PC-9 (cell line): ENCODE data around the gene CCDC85C. TPM values are rescaled to one million over a fixed set of nuclear protein-coding genes. Genes with fewer than 3 reads are reported as not detected.

Source experiments
- BruUV-seq: library from RNA; stranded (reverse); fragments of 400-500 nt; replicated peaks from 2 replicates; lab custom pipeline; 2021; lab: Mats Ljungman, UMichigan
- CTCF ChIA-PET: fragments of 300-600 bp; sonication (Branson Sonifier 250); formaldehyde crosslinking; loops from one replicate; lab custom pipeline; 2022; ENCODE audit warnings: antibody characterized with exemption; lab: Charles Lee
- POLR2A ChIA-PET: fragments of 300-600 bp; sonication (Branson Sonifier 250); formaldehyde crosslinking; loops from one replicate; lab custom pipeline; 2022; ENCODE audit warnings: antibody characterized with exemption; ENCODE audit not compliant: unreplicated experiment; lab: Charles Lee
- DNase-seq, 2 experiments: peaks; one replicate each; pipeline versions ENCODE4 v3.0.0 to v3.0.0-alpha.2; 2015 to 2022; ENCODE audit warnings: mixed read lengths in 1 of 2
- H2AFZ ChIP-seq: fragments of 200-600 bp; sonication (generic); 2 replicates; pipeline ENCODE4 v1.8.1; 2017; ENCODE audit warnings: antibody characterized with exemption
- H3F3A ChIP-seq: fragments of 200-600 bp; sonication (generic); 2 replicates; pipeline ENCODE4 v1.8.1; 2017; ENCODE audit warnings: antibody characterized with exemption, mild to moderate bottlenecking, low read depth; ENCODE audit not compliant: insufficient read depth
- H3K27ac ChIP-seq: fragments of 200-600 bp; sonication (generic); 2 replicates; pipeline ENCODE4 v1.6.1; 2016; ENCODE audit warnings: mixed run types
- H3K27me3 ChIP-seq: fragments of 200-600 bp; sonication (generic); 2 replicates; pipeline ENCODE4 v1.6.1; 2016; ENCODE audit warnings: low read depth, mixed run types; ENCODE audit not compliant: insufficient read depth
- H3K36me3 ChIP-seq: fragments of 200-600 bp; sonication (generic); 2 replicates; pipeline ENCODE4 v1.6.1; 2016; ENCODE audit warnings: low read depth, mixed run types
- H3K4me1 ChIP-seq: fragments of 200-600 bp; sonication (generic); replicated peaks from 2 replicates; pipeline ENCODE4 v1.6.1; 2016; ENCODE audit warnings: mixed run types; ENCODE audit not compliant: insufficient read depth
- H3K4me2 ChIP-seq: fragments of 200-600 bp; sonication (generic); 2 replicates; pipeline ENCODE4 v1.6.1; 2017; ENCODE audit warnings: mixed run types
- H3K4me3 ChIP-seq: fragments of 200-600 bp; sonication (generic); 2 replicates; pipeline ENCODE4 v1.6.1; 2016; ENCODE audit warnings: mixed run types
- H3K79me2 ChIP-seq: fragments of 200-600 bp; sonication (generic); 2 replicates; pipeline ENCODE4 v1.6.1; 2017; ENCODE audit warnings: low read depth, mixed run types
- H3K9me2 ChIP-seq: fragments of 200-600 bp; sonication (generic); 2 replicates; pipeline ENCODE4 v1.8.1; 2017; ENCODE audit warnings: mild to moderate bottlenecking; ENCODE audit not compliant: insufficient read depth
- H3K9me3 ChIP-seq: fragments of 200-600 bp; sonication (generic); 2 replicates; pipeline ENCODE4 v1.8.1; 2016; ENCODE audit warnings: low read depth; ENCODE audit not compliant: insufficient read depth
- H4K20me1 ChIP-seq: fragments of 200-600 bp; sonication (generic); 2 replicates; pipeline ENCODE4 v1.8.1; 2017; ENCODE audit not compliant: insufficient read depth
- CTCF ChIP-seq: fragments of 200-600 bp; sonication (generic); conservative IDR thresholded peaks from 2 replicates; pipeline ENCODE4 v1.6.1; 2017; ENCODE audit warnings: mixed run types, antibody characterized with exemption, mild to moderate bottlenecking, moderate library complexity
- EZH2 ChIP-seq: fragments of 200-600 bp; sonication (generic); IDR thresholded peaks from 2 replicates; pipeline ENCODE4 v1.8.0; 2017; ENCODE audit warnings: antibody characterized with exemption, low read depth
- intact Hi-C: fragments of 100-400 bp; cut with micrococcal nuclease; formaldehyde crosslinking; loops from one replicate; pipeline ENCODE4 v1.10.0; 2022; ENCODE audit not compliant: unreplicated experiment
- total RNA-seq: library from RNA; stranded (reverse); gene quantifications from 2 replicates; pipeline ENCODE4 v1.2.3, GENCODE V29; 2021

The CCDC85C gene
- total RNA-seq, 1 experiment from 2014 or later, result 21.2 TPM

DNA sequence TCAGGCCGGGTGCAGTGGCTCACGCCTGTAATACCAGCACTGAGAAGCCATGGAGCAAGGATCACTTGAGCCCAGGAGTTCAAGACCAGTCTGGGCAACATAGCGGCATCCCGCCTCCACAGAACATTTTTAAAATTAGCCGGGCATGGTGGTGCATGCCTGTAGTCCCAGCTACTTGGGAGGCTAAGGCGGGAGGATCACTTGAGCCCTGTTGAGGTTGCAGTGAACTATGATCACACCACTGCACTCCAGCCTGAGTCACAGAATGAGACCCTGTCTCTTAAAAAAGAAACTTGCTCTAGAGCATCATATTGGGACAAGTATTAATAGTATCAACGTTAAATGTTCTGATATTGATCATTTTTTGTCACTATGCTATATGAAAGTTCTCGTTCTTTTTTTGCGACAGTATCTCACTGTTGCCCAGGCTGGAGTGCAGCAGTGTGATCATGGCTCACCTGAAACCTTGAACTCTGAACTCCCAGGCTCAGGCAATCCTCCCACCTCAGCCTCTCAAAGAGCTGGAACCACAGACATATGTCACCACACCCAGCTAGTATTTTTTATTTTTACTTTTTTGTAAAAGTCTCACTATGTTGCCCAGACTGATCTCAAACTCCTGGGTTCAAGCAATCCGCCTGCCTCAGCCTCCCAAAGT lies 47.7 kb downstream of the CCDC85C start:
- POLR2A ChIA-PET, result no interaction called here

DNA sequence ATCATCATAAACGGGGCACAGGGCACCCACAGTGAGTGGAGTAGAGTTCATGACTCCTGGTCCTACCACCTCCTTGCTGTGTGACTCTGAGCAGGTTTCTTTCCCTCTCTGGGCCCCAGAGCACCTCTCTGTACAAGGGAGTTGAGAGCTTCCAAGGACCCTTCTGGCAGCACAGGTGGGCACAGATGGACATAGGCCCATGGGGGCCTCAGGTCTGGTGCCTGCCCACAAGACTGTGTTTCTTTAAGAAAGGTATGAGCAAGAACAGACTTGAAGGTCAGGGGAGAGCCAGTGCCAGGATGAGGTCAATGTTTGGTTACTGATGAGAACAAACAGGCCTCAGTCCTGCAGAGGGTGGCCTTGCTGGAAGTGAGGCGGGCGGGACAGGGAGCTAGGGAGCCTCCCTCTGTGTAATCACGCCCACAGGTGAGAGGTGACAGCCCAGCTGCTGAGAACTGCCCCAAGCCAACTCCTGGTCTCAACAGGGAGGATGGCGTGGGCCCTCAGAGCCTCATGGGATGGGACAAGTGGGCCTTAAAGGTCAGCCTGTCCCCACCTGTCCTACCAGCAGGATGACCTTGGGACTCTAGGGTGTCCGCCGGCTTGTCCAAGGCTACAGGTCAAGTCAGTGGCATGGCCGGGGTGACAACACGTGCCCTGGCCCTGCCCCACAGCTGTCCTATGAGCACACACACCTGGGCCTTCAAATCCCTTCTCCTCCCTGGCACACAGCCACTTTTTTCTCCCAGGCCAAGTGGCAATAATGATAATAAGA lies 49.1 kb downstream of the CCDC85C start:
- Histone ChIP-seq H3K27me3 (no peaks in the 10 kb centered on the region), H3K4me2 (no peak overlapping the region), H3K4me1 (peaks cover 7% of the 10 kb centered on the region), H3K9me2 (no peaks in the 10 kb centered on the region), H3K27ac (no peak overlapping the region), H3K4me3 (no peak overlapping the region), H3K79me2 (no peaks in the 10 kb centered on the region), H3K9me3 (no peaks in the 10 kb centered on the region), H4K20me1 (no peaks in the 10 kb centered on the region), H2AFZ (no peak overlapping the region), H3F3A (no peaks in the 10 kb centered on the region), H3K36me3 (no peaks in the 10 kb centered on the region)
- no peak for TF ChIP-seq CTCF
- no peak for TF ChIP-seq EZH2
- POLR2A ChIA-PET, result interaction anchor here (0.7 kb wide), 1 partner anchor 122 kb away, joined by 3 read pairs; no protein-coding TSS in a partner anchor
- DNase-seq, result peak; percentile 17 to 36
- CTCF ChIA-PET, result no interaction called here
- no TSS peak for BruUV-seq
- intact Hi-C loops, result no loop called here

More for the DNA sequence above, 47.7 kb downstream of the CCDC85C start:
- Histone ChIP-seq H2AFZ (no peak overlapping the region), H4K20me1 (no peaks in the 10 kb centered on the region), H3K27me3 (no peaks in the 10 kb centered on the region), H3K79me2 (no peaks in the 10 kb centered on the region), H3K4me3 (no peak overlapping the region), H3K4me1 (peaks cover 13% of the 10 kb centered on the region), H3K9me3 (no peaks in the 10 kb centered on the region), H3K27ac (no peak overlapping the region), H3K4me2 (no peak overlapping the region), H3F3A (no peaks in the 10 kb centered on the region), H3K36me3 (no peaks in the 10 kb centered on the region), H3K9me2 (no peaks in the 10 kb centered on the region)
- no peak for TF ChIP-seq EZH2
- TF ChIP-seq CTCF, result no peak
- no TSS peak for BruUV-seq
- intact Hi-C loops, result no loop called here
- CTCF ChIA-PET, result no interaction called here
- no peak for DNase-seq

DNA sequence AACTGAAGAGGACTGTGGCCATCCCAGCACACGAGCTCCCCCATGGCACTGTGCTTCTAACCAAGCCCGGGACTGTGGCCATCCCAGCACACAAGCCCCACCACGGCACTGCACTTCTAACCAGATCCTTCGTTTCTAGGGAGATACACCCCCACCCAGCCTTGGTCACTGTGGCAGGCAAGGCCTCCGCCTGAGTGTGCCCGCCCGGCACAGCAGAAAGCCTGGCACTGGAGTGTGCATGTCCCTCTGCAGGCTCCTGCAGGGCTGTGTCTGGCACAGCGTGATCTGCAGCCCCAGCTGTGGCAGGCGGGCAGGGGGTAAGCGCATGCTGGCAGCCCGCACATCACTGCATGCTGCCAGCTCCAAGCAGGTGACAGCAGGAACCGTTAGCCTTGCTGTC lies 49.8 kb downstream of the CCDC85C start:
- Histone ChIP-seq H3K4me1 (peaks cover 7% of the 10 kb centered on the region), H3K79me2 (no peaks in the 10 kb centered on the region), H3F3A (no peaks in the 10 kb centered on the region), H3K9me3 (no peaks in the 10 kb centered on the region), H3K36me3 (no peaks in the 10 kb centered on the region), H3K27ac (no peak overlapping the region), H3K9me2 (no peaks in the 10 kb centered on the region), H3K4me3 (no peak overlapping the region), H3K4me2 (no peak overlapping the region), H2AFZ (no peak overlapping the region), H3K27me3 (no peaks in the 10 kb centered on the region), H4K20me1 (no peaks in the 10 kb centered on the region)
- DNase-seq, result no peak
- intact Hi-C loops, result no loop called here
- no TSS peak for BruUV-seq
- TF ChIP-seq EZH2 (no peak), CTCF (no peak)
- CTCF ChIA-PET, result no interaction called here
- POLR2A ChIA-PET, result no interaction called here
